OCI-LY3 (cell line): Measurements from ENCODE around the gene FGD2.

Source experiments
- H2AFZ ChIP-seq: fragments of 200-600, 300-600 bp; shearing (Covaris generic); 2 replicates; pipeline ENCODE4 v1.6.0; 2014; ENCODE audit warnings: antibody characterized with exemption, low read depth, low read length
- H3K27ac ChIP-seq: fragments of 200-600, 300-600 bp; sonication (generic); 2 replicates; pipeline ENCODE4 v1.5.1; 2014; ENCODE audit warnings: mild to moderate bottlenecking, low read length, moderate library complexity, mixed read lengths
- H3K27me3 ChIP-seq: fragments of 200-600, 300-600 bp; sonication (generic); 2 replicates; pipeline ENCODE4 v1.6.1; 2014; ENCODE audit warnings: low read depth, low read length, mixed read lengths
- H3K36me3 ChIP-seq: fragments of 200-600, 300-600 bp; sonication (generic); replicated peaks from 2 replicates; pipeline ENCODE3; 2014; ENCODE audit warnings: low read depth, low read length, mixed read lengths
- H3K4me1 ChIP-seq: fragments of 300-600, 200-600 bp; sonication (generic); 2 replicates; pipeline ENCODE4 v1.6.1; 2014; ENCODE audit warnings: low read length, mixed read lengths
- H3K4me2 ChIP-seq: fragments of 200-600, 300-600 bp; sonication (generic); 2 replicates; pipeline ENCODE4 v1.6.1; 2014; ENCODE audit warnings: low read length, mixed read lengths
- H3K4me3 ChIP-seq: fragments of 300-600, 200-600 bp; sonication (generic); 2 replicates; pipeline ENCODE4 v1.5.1; 2014; ENCODE audit warnings: antibody characterized with exemption, mild to moderate bottlenecking, low read length, moderate library complexity
- H3K79me2 ChIP-seq: fragments of 300-600, 200-600 bp; shearing (Covaris generic); 2 replicates; pipeline ENCODE4 v1.6.1; 2014; ENCODE audit warnings: mild to moderate bottlenecking, low read length, mixed read lengths
- H3K9ac ChIP-seq: fragments of 300-600, 200-600 bp; shearing (Covaris generic); 2 replicates; pipeline ENCODE4 v1.6.0; 2014; ENCODE audit warnings: mild to moderate bottlenecking, low read length, moderate library complexity
- H3K9me3 ChIP-seq: fragments of 200-600, 300-600 bp; shearing (Covaris generic); 2 replicates; pipeline ENCODE4 v1.6.1; 2014; ENCODE audit warnings: low read length, mixed read lengths; ENCODE audit not compliant: insufficient read depth
- H4K20me1 ChIP-seq: fragments of 200-600, 300-600 bp; sonication (generic); 2 replicates; pipeline ENCODE4 v1.6.1; 2016; ENCODE audit warnings: low read length, mixed read lengths; ENCODE audit not compliant: insufficient read depth
- EZH2phosphoT487 ChIP-seq: fragments of 200-600 bp; shearing (Covaris generic); IDR thresholded peaks from 2 replicates; pipeline ENCODE4 v1.6.1; 2018; ENCODE audit warnings: antibody characterized with exemption, mixed run types, low read depth
- TF ChIP-seq, protein P1 (sequence below): fragments of 200-600, 300-600 bp; sonication (generic); IDR thresholded peaks from 2 replicates; pipeline ENCODE4 v1.5.1; 2014; ENCODE audit warnings: antibody characterized with exemption, low read length, low read depth

The FGD2 gene

DNA sequence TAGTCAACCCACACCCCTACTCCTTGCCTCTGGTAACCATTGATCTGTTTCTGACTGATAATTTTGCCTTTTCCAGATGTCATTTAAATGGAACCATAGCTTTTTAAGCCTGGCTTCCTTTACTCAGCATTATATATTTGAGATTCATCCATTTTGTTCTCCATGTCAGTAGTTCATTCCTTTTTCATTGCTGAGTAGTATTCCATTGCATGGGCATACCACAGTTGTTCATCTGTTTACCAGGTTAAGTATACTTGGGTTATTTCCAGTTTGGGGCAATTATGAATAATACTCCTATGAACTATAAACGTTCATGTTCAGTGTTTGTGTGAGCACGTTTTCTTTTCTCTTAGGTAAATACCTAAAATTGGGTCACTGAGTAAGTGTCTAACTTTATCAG lies 25.1 kb downstream of the FGD2 start:
- H3K27ac ChIP-seq: no peak overlapping the region
- H2AFZ ChIP-seq: no peak overlapping the region
- H4K20me1 ChIP-seq: no peaks in the 10 kb centered on the region
- peaks cover 75% of the 10 kb centered on the region for H3K36me3 ChIP-seq
- no peaks in the 10 kb centered on the region for H3K27me3 ChIP-seq
- peaks cover 8% of the 10 kb centered on the region; the same call in 1 of the 2 replicates for H3K9me3 ChIP-seq
- H3K4me2 ChIP-seq: no peak overlapping the region
- TF ChIP-seq EZH2phosphoT487: no peak
- TF ChIP-seq, protein P1, sequence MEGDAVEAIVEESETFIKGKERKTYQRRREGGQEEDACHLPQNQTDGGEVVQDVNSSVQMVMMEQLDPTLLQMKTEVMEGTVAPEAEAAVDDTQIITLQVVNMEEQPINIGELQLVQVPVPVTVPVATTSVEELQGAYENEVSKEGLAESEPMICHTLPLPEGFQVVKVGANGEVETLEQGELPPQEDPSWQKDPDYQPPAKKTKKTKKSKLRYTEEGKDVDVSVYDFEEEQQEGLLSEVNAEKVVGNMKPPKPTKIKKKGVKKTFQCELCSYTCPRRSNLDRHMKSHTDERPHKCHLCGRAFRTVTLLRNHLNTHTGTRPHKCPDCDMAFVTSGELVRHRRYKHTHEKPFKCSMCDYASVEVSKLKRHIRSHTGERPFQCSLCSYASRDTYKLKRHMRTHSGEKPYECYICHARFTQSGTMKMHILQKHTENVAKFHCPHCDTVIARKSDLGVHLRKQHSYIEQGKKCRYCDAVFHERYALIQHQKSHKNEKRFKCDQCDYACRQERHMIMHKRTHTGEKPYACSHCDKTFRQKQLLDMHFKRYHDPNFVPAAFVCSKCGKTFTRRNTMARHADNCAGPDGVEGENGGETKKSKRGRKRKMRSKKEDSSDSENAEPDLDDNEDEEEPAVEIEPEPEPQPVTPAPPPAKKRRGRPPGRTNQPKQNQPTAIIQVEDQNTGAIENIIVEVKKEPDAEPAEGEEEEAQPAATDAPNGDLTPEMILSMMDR: no peak
- H3K9ac ChIP-seq: no peak overlapping the region
- H3K79me2 ChIP-seq: no peaks in the 10 kb centered on the region
- H3K4me1 ChIP-seq: peaks cover 17% of the 10 kb centered on the region; the same call in 1 of the 2 replicates
- no peak overlapping the region for H3K4me3 ChIP-seq

DNA sequence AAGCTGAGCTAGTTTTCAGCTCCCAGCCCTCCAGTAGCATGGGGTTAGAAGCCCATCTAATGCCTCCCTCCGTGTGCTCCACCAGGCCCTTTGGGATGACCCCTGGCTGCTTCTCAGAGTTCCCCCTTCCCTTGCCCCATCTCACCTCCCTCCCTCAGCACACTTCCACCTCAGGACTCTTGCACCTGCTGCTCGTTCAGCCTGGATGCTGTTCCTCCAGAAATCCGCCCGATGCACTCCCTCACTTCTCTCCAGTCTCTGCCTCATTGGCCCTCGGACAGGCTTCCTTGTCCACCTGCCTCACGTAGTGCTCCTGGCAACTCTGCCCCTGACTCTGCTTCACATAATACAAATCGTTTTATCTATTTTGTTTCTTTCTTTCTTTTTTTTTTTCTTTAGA lies 26.8 kb downstream of the FGD2 start:
- Histone ChIP-seq H3K4me3 (no peak overlapping the region), H3K27ac (no peak overlapping the region), H3K4me2 (no peak overlapping the region), H4K20me1 (no peaks in the 10 kb centered on the region), H3K79me2 (no peaks in the 10 kb centered on the region), H3K9me3 (peaks cover 8% of the 10 kb centered on the region; the same call in 1 of the 2 replicates), H3K36me3 (peaks cover 62% of the 10 kb centered on the region), H3K4me1 (peaks cover 17% of the 10 kb centered on the region; the same call in 1 of the 2 replicates), H3K27me3 (no peaks in the 10 kb centered on the region), H3K9ac (no peak overlapping the region), H2AFZ (no peak overlapping the region)
- TF ChIP-seq EZH2phosphoT487: no peak
- TF ChIP-seq, protein P1: no peak

DNA sequence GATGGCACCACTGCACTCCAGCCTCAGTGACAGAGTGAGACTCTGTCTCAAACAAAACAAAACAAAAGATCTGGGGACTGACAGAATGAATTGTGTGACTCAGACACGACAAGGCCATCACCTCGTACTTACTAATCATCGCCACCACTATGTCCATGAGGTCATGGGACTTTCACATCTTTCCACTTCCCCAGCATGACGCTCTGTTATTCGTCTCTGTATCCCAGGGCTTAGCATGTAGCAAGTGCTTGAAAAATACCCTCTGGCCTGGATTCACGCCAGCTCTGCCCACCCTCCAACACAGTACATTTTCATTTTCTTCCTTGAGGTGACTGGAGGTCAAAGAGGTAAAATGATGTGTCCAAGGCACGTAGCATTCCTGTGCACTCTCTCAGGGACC lies 27.8 kb downstream of the FGD2 start:
- peaks cover 8% of the 10 kb centered on the region; the same call in 1 of the 2 replicates for H3K9me3 ChIP-seq
- no peak overlapping the region for H3K4me3 ChIP-seq
- no peak overlapping the region for H3K27ac ChIP-seq
- TF ChIP-seq EZH2phosphoT487: no peak
- TF ChIP-seq, protein P1: no peak
- H2AFZ ChIP-seq: no peak overlapping the region
- peaks cover 13% of the 10 kb centered on the region; the same call in 1 of the 2 replicates for H3K4me1 ChIP-seq
- peaks cover 56% of the 10 kb centered on the region for H3K36me3 ChIP-seq
- H3K9ac ChIP-seq: no peak overlapping the region
- no peaks in the 10 kb centered on the region for H3K79me2 ChIP-seq
- no peaks in the 10 kb centered on the region for H4K20me1 ChIP-seq
- H3K27me3 ChIP-seq: no peaks in the 10 kb centered on the region
- H3K4me2 ChIP-seq: no peak overlapping the region

DNA sequence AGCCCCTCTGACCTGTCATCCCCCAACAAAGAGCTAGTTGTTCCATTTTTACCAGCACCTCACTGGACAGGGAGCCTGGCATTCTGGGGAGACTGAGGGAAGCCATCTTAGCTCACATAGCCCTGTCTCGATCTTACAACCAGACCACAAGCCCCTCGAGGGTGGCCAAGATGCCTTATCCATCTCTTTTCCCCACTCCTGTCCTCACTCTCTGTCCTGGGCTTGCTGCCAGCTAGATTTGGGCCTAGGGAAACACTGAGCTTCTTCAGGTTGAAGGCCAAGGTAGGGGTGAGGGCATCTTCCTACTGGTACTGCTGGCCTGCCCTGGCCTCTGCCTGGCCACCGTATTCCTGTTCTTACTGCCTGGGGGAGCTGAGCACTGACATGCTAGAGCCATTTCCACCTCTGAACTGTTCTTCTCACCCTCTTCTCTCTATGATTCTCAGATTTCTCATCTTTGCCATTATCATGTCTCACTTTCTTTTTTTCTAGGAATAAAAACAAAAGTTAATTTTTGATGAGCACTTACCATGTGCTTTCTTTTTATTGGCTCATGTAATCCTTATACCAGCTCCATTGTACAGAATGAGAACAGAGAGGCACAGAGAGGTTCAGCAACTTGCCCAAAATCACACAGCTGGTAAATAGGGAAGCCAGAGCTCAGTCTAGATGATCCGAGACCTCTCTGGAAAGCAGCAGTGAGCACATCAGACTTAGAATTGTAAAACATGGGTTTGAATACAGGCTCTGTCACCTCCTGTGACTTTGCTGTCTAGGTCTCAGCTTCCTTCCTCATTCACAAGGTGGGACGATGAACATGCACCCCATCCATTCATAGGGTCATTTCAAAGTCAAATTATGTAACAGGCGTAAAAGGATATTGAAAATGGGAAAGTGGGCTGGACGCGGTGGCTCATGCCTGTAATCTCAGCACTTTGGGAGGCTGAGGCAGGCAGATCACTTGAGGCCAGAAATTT lies 28.7 kb downstream of the FGD2 start:
- Histone ChIP-seq H3K27ac (no peak overlapping the region), H3K79me2 (no peaks in the 10 kb centered on the region), H3K4me1 (peaks cover 13% of the 10 kb centered on the region; the same call in 1 of the 2 replicates), H2AFZ (no peak overlapping the region), H3K36me3 (peaks cover 49% of the 10 kb centered on the region), H3K9ac (no peak overlapping the region), H3K4me2 (no peak overlapping the region), H4K20me1 (no peaks in the 10 kb centered on the region), H3K4me3 (no peak overlapping the region), H3K27me3 (no peaks in the 10 kb centered on the region), H3K9me3 (peaks cover 8% of the 10 kb centered on the region; the same call in 1 of the 2 replicates)
- TF ChIP-seq, protein P1: no peak
- no peak for TF ChIP-seq EZH2phosphoT487
